ENCODE results near the gene SEMA4A.
A peak's percentile ranks its signal among the peaks of the same experiment; 100 is the strongest.

Gene SEMA4A

DNA sequence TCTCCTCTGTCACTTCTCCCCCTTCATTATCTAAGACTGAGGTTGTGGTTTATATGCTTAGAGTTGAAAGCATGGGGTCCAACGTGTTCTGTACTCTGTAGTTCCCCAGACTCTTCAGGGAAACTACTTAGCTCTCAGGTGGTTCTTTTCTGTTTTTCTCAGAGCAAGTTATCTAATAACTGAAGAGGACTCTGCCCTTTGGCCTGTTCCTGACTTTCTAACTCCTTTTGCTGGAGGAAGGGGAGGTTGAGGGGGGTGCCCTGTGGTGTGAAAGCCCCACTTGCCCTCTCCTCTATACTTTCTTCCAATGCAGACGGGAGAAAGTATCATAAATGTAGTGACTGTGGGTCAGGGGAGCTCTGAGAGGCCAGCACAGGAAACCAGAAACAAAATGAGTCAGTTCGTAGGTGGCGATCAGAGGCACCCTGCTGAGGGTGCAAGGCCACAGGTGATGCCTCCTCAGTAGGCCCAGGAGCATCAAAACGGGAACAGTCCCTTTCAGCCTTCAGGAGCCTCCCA is 45.5 kb downstream of the SEMA4A start:
- peak; percentile 52 for DNase-seq (ENCODE audit: low read depth)
- TF ChIP-seq, protein P1, sequence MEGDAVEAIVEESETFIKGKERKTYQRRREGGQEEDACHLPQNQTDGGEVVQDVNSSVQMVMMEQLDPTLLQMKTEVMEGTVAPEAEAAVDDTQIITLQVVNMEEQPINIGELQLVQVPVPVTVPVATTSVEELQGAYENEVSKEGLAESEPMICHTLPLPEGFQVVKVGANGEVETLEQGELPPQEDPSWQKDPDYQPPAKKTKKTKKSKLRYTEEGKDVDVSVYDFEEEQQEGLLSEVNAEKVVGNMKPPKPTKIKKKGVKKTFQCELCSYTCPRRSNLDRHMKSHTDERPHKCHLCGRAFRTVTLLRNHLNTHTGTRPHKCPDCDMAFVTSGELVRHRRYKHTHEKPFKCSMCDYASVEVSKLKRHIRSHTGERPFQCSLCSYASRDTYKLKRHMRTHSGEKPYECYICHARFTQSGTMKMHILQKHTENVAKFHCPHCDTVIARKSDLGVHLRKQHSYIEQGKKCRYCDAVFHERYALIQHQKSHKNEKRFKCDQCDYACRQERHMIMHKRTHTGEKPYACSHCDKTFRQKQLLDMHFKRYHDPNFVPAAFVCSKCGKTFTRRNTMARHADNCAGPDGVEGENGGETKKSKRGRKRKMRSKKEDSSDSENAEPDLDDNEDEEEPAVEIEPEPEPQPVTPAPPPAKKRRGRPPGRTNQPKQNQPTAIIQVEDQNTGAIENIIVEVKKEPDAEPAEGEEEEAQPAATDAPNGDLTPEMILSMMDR (IDR thresholded peaks at IDR 0.05; ENCODE audit: insufficient read depth, low read depth, low read length, missing control alignments) = no peak
- no peak overlapping the region for H3K4me3 ChIP-seq (ENCODE audit: low read depth, low read length)

GRCh38 chr1:156200044-156200443 is 46.7 kb downstream of the SEMA4A start:
- no peak overlapping the region for H3K4me3 ChIP-seq (ENCODE audit: low read depth, low read length)
- no peak for DNase-seq (ENCODE audit: low read depth)
- TF ChIP-seq, protein P1 (IDR thresholded peaks at IDR 0.05; ENCODE audit: insufficient read depth, low read depth, low read length, missing control alignments) = no peak

- DNase-seq (ENCODE audit: low read depth) = no peak
- TF ChIP-seq, protein P1 (IDR thresholded peaks at IDR 0.05; ENCODE audit: insufficient read depth, low read depth, low read length, missing control alignments) = no peak
- no peak overlapping the region for H3K4me3 ChIP-seq (ENCODE audit: low read depth, low read length)
Measured at GRCh38 chr1:156203331-156203730, 49.9 kb downstream of the SEMA4A start.

GRCh38 chr1:156204686-156205085 is 51.3 kb downstream of the SEMA4A start:
- no peak overlapping the region for H3K4me3 ChIP-seq (ENCODE audit: low read depth, low read length)
- TF ChIP-seq, protein P1 (IDR thresholded peaks at IDR 0.05; ENCODE audit: insufficient read depth, low read depth, low read length, missing control alignments) = no peak

GRCh38 chr1:156211243-156211642 is 57.9 kb downstream of the SEMA4A start:
- no peak for DNase-seq (ENCODE audit: low read depth)
- TF ChIP-seq, protein P1 (IDR thresholded peaks at IDR 0.05; ENCODE audit: insufficient read depth, low read depth, low read length, missing control alignments) = no peak
- H3K4me3 ChIP-seq (ENCODE audit: low read depth, low read length) = no peak overlapping the region

More at GRCh38 chr1:156204686-156205085, 51.3 kb downstream of the SEMA4A start:
- no peak for DNase-seq (ENCODE audit: low read depth)

GRCh38 chr1:156212130-156212529 is 58.7 kb downstream of the SEMA4A start:
- TF ChIP-seq, protein P1 (IDR thresholded peaks at IDR 0.05; ENCODE audit: insufficient read depth, low read depth, low read length, missing control alignments) = no peak
- DNase-seq (ENCODE audit: low read depth) = no peak
- H3K4me3 ChIP-seq (ENCODE audit: low read depth, low read length) = peak overlapping the region; percentile 84

Data from GM12865 (cell line).